Measurements from ENCODE around the gene COL10A1. TPM values are rescaled to one million over a fixed set of nuclear protein-coding genes. Genes with fewer than 3 reads are reported as not detected.

COL10A1 gene
- not detected for total RNA-seq (ENCODE audit: unreplicated experiment)
- long read RNA-seq, result 0 reads

DNA sequence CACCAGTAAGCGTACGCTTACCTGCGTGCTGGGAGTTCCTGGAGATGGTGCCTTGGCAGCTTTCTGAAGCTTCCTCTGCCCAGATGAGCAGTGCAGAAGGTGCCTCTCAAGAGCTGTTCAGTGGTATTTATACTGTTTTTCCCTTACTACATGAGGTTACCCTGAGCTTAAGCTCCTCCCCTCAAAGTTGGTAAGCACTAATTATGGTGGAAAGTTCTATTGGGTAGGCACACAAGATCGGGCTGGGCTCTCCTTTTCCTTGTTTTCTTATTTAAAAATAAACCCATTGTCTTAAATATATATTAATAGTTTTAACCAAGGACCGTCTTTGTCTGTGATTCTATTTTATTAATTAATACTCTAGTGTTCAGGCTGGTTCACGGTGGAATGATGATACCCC lies at the start of gene COL10A1:
Gene COL10A1, minus strand, starts transcription at position 101 of the 400 bp plus-strand sequence. CDS start 640 bp downstream, outside the sequence.
- TF ChIP-seq, protein P1, sequence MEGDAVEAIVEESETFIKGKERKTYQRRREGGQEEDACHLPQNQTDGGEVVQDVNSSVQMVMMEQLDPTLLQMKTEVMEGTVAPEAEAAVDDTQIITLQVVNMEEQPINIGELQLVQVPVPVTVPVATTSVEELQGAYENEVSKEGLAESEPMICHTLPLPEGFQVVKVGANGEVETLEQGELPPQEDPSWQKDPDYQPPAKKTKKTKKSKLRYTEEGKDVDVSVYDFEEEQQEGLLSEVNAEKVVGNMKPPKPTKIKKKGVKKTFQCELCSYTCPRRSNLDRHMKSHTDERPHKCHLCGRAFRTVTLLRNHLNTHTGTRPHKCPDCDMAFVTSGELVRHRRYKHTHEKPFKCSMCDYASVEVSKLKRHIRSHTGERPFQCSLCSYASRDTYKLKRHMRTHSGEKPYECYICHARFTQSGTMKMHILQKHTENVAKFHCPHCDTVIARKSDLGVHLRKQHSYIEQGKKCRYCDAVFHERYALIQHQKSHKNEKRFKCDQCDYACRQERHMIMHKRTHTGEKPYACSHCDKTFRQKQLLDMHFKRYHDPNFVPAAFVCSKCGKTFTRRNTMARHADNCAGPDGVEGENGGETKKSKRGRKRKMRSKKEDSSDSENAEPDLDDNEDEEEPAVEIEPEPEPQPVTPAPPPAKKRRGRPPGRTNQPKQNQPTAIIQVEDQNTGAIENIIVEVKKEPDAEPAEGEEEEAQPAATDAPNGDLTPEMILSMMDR (IDR thresholded peaks at IDR 0.05; ENCODE audit: partially characterized antibody, unreplicated experiment), result no peak
- DNase-seq, result no peak
- H3K36me3 Mint-ChIP-seq (ENCODE audit: unreplicated experiment), result no peaks in the 10 kb centered on the region
- peaks cover 2% of the 10 kb centered on the region for H3K27me3 Mint-ChIP-seq (ENCODE audit: unreplicated experiment)
- H3K4me3 Mint-ChIP-seq (ENCODE audit: unreplicated experiment), result no peak within 1 kb of the TSS
- peaks cover 1% of the 10 kb centered on the region for H3K9me3 Mint-ChIP-seq (ENCODE audit: unreplicated experiment)
- H3K27ac Mint-ChIP-seq (ENCODE audit: unreplicated experiment), result no peak within 1 kb of the TSS
- H3K4me1 Mint-ChIP-seq (ENCODE audit: low read depth, unreplicated experiment), result no peaks in the 10 kb centered on the region

GRCh38 chr6:116175344-116175743 lies 49.4 kb upstream of the COL10A1 start:
- H3K27me3 Mint-ChIP-seq (ENCODE audit: unreplicated experiment), result no peaks in the 10 kb centered on the region
- DNase-seq, result no peak
- no peak overlapping the region for H3K4me3 Mint-ChIP-seq (ENCODE audit: unreplicated experiment)
- TF ChIP-seq, protein P1 (IDR thresholded peaks at IDR 0.05; ENCODE audit: partially characterized antibody, unreplicated experiment), result no peak
- no peaks in the 10 kb centered on the region for H3K4me1 Mint-ChIP-seq (ENCODE audit: low read depth, unreplicated experiment)
- peaks cover 2% of the 10 kb centered on the region for H3K9me3 Mint-ChIP-seq (ENCODE audit: unreplicated experiment)
- no peak overlapping the region for H3K27ac Mint-ChIP-seq (ENCODE audit: unreplicated experiment)
- H3K36me3 Mint-ChIP-seq (ENCODE audit: unreplicated experiment), result peaks cover 9% of the 10 kb centered on the region

- H3K36me3 Mint-ChIP-seq (ENCODE audit: unreplicated experiment), result peaks cover 9% of the 10 kb centered on the region
- no peaks in the 10 kb centered on the region for H3K4me1 Mint-ChIP-seq (ENCODE audit: low read depth, unreplicated experiment)
- H3K27me3 Mint-ChIP-seq (ENCODE audit: unreplicated experiment), result no peaks in the 10 kb centered on the region
- TF ChIP-seq, protein P1 (IDR thresholded peaks at IDR 0.05; ENCODE audit: partially characterized antibody, unreplicated experiment), result no peak
- H3K27ac Mint-ChIP-seq (ENCODE audit: unreplicated experiment), result no peak overlapping the region
- DNase-seq, result no peak
- H3K4me3 Mint-ChIP-seq (ENCODE audit: unreplicated experiment), result no peak overlapping the region
- H3K9me3 Mint-ChIP-seq (ENCODE audit: unreplicated experiment), result peaks cover 2% of the 10 kb centered on the region
Observed at GRCh38 chr6:116173928-116174327, 48.0 kb upstream of the COL10A1 start.

DNA sequence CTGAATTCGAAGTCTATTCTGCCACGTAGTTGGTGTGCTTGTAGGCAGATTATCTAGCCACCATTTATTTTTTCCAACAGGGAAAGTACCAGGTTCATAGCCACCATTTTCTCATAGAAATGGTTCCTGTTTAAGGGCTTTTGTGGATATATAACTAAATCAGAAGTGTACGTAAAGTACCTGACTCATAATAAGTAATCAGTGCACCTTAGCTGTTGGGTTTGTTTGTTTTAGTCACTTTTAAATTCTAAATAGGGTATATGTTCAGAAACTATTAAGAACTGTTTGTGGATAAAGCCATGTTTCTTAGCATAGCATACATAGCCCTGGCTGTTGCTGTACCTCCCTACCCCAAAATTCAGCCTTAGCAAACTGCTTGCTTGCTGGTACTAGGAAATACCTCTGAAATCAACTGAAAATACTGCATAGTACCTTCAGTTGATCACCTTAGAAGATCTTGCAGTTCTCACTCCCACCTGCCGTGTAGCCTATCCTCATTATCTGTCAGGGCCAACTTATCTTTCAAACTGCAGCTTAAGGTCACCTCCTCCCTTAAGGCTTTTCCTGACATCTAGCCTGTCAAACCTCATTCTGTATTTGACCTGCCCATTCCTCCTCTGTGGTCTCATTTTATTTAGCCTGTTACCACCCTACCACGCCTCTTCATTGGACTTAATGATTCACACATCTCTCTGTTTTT lies 44.6 kb upstream of the COL10A1 start:
- no peaks in the 10 kb centered on the region for H3K27me3 Mint-ChIP-seq (ENCODE audit: unreplicated experiment)
- no peak overlapping the region for H3K4me3 Mint-ChIP-seq (ENCODE audit: unreplicated experiment)

GRCh38 chr6:116169880-116170279 lies 43.9 kb upstream of the COL10A1 start:
- Mint-ChIP-seq H3K9me3 (ENCODE audit: unreplicated experiment) (no peaks in the 10 kb centered on the region), H3K4me1 (ENCODE audit: low read depth, unreplicated experiment) (no peaks in the 10 kb centered on the region), H3K36me3 (ENCODE audit: unreplicated experiment) (peaks cover 6% of the 10 kb centered on the region), H3K27ac (ENCODE audit: unreplicated experiment) (no peak overlapping the region), H3K27me3 (ENCODE audit: unreplicated experiment) (no peaks in the 10 kb centered on the region), H3K4me3 (ENCODE audit: unreplicated experiment) (no peak overlapping the region)
- DNase-seq, result no peak
- TF ChIP-seq, protein P1 (IDR thresholded peaks at IDR 0.05; ENCODE audit: partially characterized antibody, unreplicated experiment), result no peak

More for the DNA sequence above, 44.6 kb upstream of the COL10A1 start:
- no peaks in the 10 kb centered on the region for H3K9me3 Mint-ChIP-seq (ENCODE audit: unreplicated experiment)
- no peak for DNase-seq
- TF ChIP-seq, protein P1 (IDR thresholded peaks at IDR 0.05; ENCODE audit: partially characterized antibody, unreplicated experiment), result no peak
- no peaks in the 10 kb centered on the region for H3K4me1 Mint-ChIP-seq (ENCODE audit: low read depth, unreplicated experiment)
- no peak overlapping the region for H3K27ac Mint-ChIP-seq (ENCODE audit: unreplicated experiment)
- peaks cover 9% of the 10 kb centered on the region for H3K36me3 Mint-ChIP-seq (ENCODE audit: unreplicated experiment)
